Stimulated activated effector memory CD8-positive, alpha-beta T cell treated with anti-CD3 and anti-CD28 coated beads, Interleukin-12 subunit alpha, Interleukin-12 subunit beta, amount 100 ng/mL, for 72 hours (primary cell): ENCODE measurements around the gene RAE1.

Experiments used
- ATAC-seq: fragments of 150-1000 bp; cut with Tn5 transposase; 2 replicates; pipeline ENCODE4 v1.10.0; 2021
- DNase-seq, 2 donors: peaks; one replicate each; pipeline ENCODE4 v3.0.0; 2021 to 2022; ENCODE audit warnings: low spot score in 2 of 2
- H3K27ac Mint-ChIP-seq: one replicate; pipeline ENCODE4 v1.8.0; 2022; ENCODE audit warnings: mild to moderate bottlenecking, mixed read lengths
- H3K36me3 Mint-ChIP-seq: one replicate; pipeline ENCODE4 v1.8.0; 2022; ENCODE audit warnings: mild to moderate bottlenecking, mixed read lengths
- H3K4me1 Mint-ChIP-seq: one replicate; pipeline ENCODE4 v1.8.0; 2022; ENCODE audit warnings: mixed read lengths
- H3K4me3 Mint-ChIP-seq: one replicate; pipeline ENCODE4 v1.8.0; 2022; ENCODE audit warnings: mild to moderate bottlenecking, mixed read lengths
- H3K9me3 Mint-ChIP-seq: one replicate; pipeline ENCODE4 v1.8.0; 2022; ENCODE audit warnings: mixed read lengths

RAE1 gene

DNA sequence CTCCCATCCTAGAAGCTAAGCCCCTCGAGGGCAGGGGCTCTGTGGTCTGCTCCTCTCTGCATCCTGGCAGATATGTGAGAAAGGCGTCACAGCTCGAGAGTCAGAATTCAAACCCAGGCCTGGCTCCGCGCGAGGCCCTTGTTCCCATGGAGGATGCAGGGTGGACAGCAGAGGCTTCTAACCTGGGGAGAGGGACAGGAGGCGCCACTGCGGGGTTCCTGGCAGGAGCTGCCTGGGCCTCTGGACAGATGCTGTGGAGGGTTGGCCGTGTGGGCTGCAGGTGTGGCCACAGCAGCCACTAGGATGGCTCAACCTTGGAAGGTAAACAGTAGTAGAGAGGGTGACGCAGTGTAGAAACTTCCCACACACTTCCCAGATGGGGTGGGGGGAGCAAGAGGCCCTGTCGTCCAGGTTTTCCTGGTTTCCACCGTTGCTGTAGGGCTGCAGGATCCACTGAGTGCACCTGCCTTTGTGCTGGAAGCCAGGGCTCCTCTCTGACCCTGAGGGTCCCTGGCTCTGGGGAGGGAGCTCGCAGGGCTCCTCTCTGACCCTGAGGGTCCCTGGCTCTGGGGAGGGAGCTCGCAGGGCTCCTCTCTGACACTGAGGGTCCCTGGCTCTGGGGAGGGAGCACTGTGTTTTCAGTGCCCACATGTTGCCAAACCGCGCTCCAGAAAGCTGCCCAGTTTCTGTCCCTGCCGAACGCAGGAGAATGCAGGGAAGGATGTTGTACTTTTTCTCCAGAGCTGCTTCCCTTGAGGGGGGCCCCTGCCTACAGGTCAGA, 54.4 kb downstream of the RAE1 start:
- peaks cover 100% of the 10 kb centered on the region for H3K36me3 Mint-ChIP-seq
- no peak overlapping the region for H3K4me3 Mint-ChIP-seq
- H3K27ac Mint-ChIP-seq = peak overlapping the region; percentile 74
- DNase-seq (no peak), ATAC-seq (no peak)
- H3K9me3 Mint-ChIP-seq = no peaks in the 10 kb centered on the region
- peaks cover 35% of the 10 kb centered on the region for H3K4me1 Mint-ChIP-seq

DNA sequence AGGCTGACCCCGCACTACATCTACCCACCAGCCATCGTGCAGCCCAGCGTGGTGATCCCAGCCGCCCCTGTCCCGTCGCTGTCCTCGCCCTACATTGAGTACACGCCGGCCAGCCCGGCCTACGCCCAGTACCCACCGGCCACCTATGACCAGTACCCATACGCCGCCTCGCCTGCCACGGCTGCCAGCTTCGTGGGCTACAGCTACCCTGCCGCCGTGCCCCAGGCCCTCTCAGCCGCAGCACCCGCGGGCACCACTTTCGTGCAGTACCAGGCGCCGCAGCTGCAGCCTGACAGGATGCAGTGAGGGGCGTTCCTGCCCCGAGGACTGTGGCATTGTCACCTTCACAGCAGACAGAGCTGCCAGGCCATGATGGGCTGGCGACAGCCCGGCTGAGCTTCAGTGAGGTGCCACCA, 56.5 kb downstream of the RAE1 start:
- H3K4me3 Mint-ChIP-seq = no peak overlapping the region
- peaks cover 84% of the 10 kb centered on the region for H3K36me3 Mint-ChIP-seq
- peaks cover 34% of the 10 kb centered on the region for H3K4me1 Mint-ChIP-seq
- no peak overlapping the region for H3K27ac Mint-ChIP-seq
- no peak for DNase-seq
- no peak for ATAC-seq
- H3K9me3 Mint-ChIP-seq = no peaks in the 10 kb centered on the region

DNA sequence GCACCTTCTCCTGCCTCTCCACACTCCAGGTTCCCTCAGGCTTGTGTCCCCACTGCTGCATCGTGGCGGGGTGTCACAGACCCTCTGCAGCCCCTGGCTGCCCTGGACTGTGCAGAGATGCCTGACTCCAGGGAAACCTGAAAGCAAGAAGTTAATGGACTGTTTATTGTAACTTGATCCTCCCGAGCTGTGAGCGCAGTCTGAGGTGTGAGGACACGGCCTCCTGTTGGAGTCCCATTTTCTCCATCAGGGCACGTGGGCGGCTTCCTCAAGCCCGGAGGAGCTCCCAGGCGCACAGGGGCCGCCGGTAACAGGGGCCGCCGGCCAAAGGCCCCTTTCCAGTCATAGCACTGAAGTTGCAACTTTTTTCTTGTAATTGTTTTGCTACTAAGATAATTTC, 57.1 kb downstream of the RAE1 start:
- ATAC-seq (no peak), DNase-seq (no peak)
- Mint-ChIP-seq H3K27ac (no peak overlapping the region), H3K9me3 (no peaks in the 10 kb centered on the region), H3K4me3 (no peak overlapping the region), H3K36me3 (peaks cover 82% of the 10 kb centered on the region), H3K4me1 (peaks cover 32% of the 10 kb centered on the region)

DNA sequence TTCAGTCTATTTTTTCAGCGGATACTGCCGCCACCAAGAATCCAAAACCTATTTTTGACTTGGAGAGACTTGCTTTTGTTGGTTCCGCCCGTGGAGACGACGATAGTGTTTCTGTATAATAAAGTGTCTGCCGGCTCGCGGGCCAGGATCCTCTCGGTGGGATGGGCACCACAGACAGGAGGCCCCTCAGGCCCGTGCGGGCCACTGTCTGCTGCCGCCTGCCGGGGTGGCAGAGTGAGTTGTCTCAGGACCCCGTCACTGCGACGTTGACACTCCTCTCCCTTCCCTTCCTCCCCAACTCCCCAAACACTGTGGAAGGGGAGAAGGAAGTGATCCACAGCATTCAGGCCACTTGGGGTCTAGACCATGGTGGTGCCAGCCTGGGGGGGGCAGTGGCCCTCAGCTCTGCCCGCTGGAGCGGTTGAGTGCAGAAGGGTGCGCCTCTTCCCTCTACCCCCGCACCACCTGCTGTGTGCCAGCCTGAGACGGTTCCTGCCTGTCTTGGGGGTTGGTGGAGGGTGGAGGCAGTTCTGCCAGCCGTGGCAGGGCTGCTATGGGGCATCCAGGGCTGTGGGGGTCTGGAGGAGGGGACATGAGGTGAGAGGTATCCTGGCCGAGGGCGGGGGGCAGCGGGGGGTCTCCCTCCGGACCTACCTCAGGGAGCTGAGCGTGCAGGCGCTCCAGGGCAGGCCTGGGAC, 57.6 kb downstream of the RAE1 start:
- Mint-ChIP-seq H3K4me3 (no peak overlapping the region), H3K36me3 (peaks cover 76% of the 10 kb centered on the region), H3K9me3 (no peaks in the 10 kb centered on the region), H3K27ac (peak overlapping the region; percentile 37), H3K4me1 (peaks cover 32% of the 10 kb centered on the region)
- ATAC-seq (no peak), DNase-seq (no peak)

GRCh38 chr20:57409316-57409671, 58.2 kb downstream of the RAE1 start:
- no peak overlapping the region for H3K4me3 Mint-ChIP-seq
- DNase-seq = no peak
- H3K9me3 Mint-ChIP-seq = no peaks in the 10 kb centered on the region
- no peak for ATAC-seq
- H3K36me3 Mint-ChIP-seq = peaks cover 70% of the 10 kb centered on the region
- peak overlapping the region; percentile 34 for H3K27ac Mint-ChIP-seq
- H3K4me1 Mint-ChIP-seq = peaks cover 32% of the 10 kb centered on the region

DNA sequence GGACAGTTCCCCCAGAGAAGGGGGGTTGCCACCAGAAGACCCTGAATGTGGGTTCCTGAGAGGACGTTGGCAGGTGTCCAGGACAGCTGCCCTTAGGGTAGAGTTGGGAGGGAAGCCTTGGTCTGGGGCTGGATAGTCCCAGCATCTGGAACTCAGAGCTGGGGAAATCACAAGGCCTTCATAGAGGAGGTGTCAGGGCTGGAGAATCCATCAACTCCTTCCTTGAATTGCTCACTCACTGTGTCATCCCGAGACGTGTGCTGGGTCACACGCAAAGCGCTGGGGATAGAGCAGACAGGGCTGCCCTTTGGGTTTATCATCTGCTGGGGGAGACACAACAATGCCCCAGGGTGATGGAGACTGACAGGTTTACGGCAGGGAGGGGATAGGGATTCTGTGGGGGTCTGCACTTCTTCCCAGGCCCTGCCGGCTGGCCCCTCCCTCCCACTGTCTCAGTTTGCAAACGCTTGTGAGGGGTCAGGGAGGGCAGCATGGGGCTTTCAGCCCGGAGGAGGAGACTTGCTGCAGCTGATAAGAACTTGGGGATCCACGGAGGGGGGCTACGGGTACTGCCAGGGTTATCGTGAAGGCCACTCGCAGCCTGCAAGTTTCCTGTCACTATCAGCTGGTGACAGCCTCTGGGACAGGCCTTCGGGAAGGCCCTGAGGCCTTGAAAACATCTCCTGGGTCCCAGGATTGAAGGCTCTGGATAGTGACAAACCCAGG, 58.8 kb downstream of the RAE1 start:
- no peak for DNase-seq
- Mint-ChIP-seq H3K4me1 (peaks cover 32% of the 10 kb centered on the region), H3K27ac (peak overlapping the region; percentile 34), H3K36me3 (peaks cover 65% of the 10 kb centered on the region), H3K4me3 (no peak overlapping the region), H3K9me3 (no peaks in the 10 kb centered on the region)
- ATAC-seq = no peak

GRCh38 chr20:57410398-57410920, 59.4 kb downstream of the RAE1 start:
- H3K36me3 Mint-ChIP-seq = peaks cover 58% of the 10 kb centered on the region
- H3K4me1 Mint-ChIP-seq = peaks cover 32% of the 10 kb centered on the region
- no peaks in the 10 kb centered on the region for H3K9me3 Mint-ChIP-seq
- peak overlapping the region; percentile 34 for H3K27ac Mint-ChIP-seq
- no peak overlapping the region for H3K4me3 Mint-ChIP-seq
- ATAC-seq (no peak), DNase-seq (no peak)

DNA sequence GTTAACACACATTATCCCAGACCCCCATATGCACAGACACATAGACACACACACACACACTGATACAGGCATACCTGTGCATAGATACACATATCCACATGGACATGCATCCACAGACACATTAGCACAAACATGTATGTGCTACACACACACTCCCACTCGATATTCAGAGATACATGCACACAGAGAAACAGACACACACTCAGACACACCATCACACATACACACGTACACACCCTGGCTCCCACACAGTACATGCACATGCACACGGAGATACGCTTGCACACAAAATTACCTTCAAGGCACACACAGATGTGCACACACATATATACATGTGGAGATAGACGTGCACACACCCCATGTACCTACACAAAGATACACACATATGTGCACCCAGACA, 59.9 kb downstream of the RAE1 start:
- Mint-ChIP-seq H3K27ac (peak overlapping the region; percentile 30), H3K9me3 (no peaks in the 10 kb centered on the region), H3K4me3 (no peak overlapping the region), H3K4me1 (peaks cover 32% of the 10 kb centered on the region), H3K36me3 (peaks cover 54% of the 10 kb centered on the region)
- no peak for DNase-seq
- no peak for ATAC-seq

DNA sequence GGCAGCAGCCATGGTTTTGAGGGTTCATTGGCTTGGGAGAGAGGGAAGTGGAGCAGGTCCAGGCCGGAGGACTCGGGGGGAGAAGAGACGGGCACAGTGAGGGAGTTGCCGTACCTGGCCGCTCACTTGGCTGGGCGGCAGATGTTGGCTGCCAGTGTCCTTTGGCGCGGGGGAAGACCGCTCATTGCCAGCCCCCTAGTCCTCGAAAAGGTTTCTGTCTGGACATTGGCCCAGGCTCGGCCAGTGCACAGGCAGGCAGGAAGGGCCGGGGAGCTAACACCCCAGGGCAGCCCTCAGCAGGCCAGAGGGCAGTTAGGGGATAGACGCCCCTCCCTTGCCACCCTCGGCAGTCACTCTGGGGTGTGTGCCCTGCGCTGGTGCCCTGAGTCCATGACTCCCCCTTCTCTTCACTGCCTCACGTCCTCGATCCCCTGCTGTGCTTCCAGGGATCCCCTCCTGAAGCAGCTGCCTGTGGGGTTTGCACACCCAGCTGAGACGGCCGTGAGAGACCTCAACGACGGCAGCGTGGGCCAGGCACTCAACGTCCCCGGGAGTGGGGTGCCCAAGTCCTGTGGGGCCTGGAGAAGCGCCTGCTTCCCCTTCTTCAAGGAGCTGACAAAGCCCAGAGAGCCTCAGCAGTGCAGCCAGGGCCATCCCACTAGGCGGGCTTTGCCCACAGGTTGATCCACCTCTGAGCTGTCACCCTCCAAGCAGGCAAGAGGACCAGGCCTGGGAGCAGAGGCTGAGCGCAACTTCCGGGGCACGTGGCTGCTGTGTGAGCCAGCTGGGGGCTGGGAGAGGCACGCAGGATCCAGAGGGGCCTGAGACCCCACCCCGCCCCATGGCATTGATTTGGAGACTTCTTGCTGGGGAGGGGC, 60.6 kb downstream of the RAE1 start:
- Mint-ChIP-seq H3K4me3 (no peak overlapping the region), H3K36me3 (peaks cover 46% of the 10 kb centered on the region), H3K9me3 (no peaks in the 10 kb centered on the region), H3K4me1 (peaks cover 32% of the 10 kb centered on the region), H3K27ac (peak overlapping the region; percentile 48)
- peak; percentile 35 for ATAC-seq
- no peak for DNase-seq

DNA sequence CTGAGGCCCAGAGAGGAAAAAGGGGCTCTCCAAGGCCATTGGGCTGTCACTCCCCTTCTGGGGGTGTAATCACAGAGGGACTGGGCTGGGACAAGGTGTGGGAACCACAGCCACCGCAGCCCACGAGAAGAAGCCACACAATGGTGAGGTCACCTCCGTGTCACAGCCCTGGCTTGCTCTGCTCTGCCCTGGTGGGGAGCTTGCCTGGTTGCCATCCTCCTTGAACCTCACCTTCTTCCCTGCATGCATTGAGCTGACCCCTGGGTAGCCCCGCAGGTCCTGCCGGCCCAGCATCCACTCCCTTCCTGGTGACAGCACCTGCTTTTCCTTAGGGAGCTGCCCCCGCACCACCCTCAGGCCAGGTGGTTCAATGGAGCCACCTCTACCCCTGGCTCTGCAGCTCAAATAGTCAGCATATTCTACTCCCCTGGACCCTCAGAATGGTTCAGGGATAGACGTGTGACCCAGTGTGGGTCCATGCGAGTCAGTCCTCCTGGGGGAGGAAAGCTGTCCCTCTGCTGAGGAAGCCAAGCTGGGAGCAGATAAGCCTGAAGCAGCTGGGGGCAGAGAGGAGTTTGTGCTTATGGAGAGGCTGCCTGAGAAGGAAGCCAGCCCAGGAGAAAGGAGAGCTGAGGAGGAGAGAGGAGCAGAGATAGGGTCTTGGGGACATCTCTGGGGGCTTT, 61.4 kb downstream of the RAE1 start:
- H3K36me3 Mint-ChIP-seq = peaks cover 38% of the 10 kb centered on the region
- H3K4me3 Mint-ChIP-seq = no peak overlapping the region
- DNase-seq (peak in 1 of 2 donors; percentile 58), ATAC-seq (peak; percentile 84)
- peaks cover 32% of the 10 kb centered on the region for H3K4me1 Mint-ChIP-seq
- peak overlapping the region; percentile 48 for H3K27ac Mint-ChIP-seq
- H3K9me3 Mint-ChIP-seq = no peaks in the 10 kb centered on the region

GRCh38 chr20:57413986-57414385, 62.9 kb downstream of the RAE1 start:
- Mint-ChIP-seq H3K4me1 (peaks cover 39% of the 10 kb centered on the region), H3K27ac (no peak overlapping the region), H3K9me3 (no peaks in the 10 kb centered on the region), H3K4me3 (no peak overlapping the region), H3K36me3 (peaks cover 23% of the 10 kb centered on the region)
- DNase-seq (no peak), ATAC-seq (no peak)

- Mint-ChIP-seq H3K9me3 (no peaks in the 10 kb centered on the region), H3K4me3 (no peak overlapping the region), H3K27ac (no peak overlapping the region), H3K4me1 (peaks cover 32% of the 10 kb centered on the region), H3K36me3 (peaks cover 13% of the 10 kb centered on the region)
- no peak for ATAC-seq
- DNase-seq = no peak
Measured at GRCh38 chr20:57414867-57415592, 64.0 kb downstream of the RAE1 start.

DNA sequence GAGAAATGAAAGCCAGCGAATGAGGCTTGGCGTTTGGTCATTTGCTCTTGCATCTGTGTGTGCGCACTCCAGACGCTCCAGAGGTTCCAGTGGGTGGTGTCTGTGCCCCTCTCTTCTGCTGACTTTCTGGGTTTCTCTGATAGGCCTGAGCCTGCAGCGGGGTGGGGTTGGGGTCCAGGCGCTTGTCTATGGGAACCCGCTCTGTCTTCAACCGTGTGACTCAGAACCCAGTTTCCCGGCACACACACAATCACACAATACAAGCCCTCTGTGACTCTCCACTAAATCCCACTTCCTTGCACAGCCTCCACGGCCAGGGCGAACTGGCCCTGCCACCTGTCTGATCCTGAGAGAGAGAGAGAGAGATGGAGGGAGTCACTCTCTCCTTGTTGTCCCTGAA, 64.7 kb downstream of the RAE1 start:
- Mint-ChIP-seq H3K36me3 (peaks cover 7% of the 10 kb centered on the region), H3K27ac (peak overlapping the region; percentile 35), H3K9me3 (no peaks in the 10 kb centered on the region), H3K4me1 (peaks cover 26% of the 10 kb centered on the region), H3K4me3 (no peak overlapping the region)
- DNase-seq = no peak
- ATAC-seq = no peak
